ENCODE measurements around the gene NLRP3. TPM values are rescaled to one million over a fixed set of nuclear protein-coding genes. Genes with fewer than 3 reads are reported as not detected.

The NLRP3 gene
- total RNA-seq, 3 donors from 2014 or later = 0.66 to 7.8 (median 3.2) TPM

DNA sequence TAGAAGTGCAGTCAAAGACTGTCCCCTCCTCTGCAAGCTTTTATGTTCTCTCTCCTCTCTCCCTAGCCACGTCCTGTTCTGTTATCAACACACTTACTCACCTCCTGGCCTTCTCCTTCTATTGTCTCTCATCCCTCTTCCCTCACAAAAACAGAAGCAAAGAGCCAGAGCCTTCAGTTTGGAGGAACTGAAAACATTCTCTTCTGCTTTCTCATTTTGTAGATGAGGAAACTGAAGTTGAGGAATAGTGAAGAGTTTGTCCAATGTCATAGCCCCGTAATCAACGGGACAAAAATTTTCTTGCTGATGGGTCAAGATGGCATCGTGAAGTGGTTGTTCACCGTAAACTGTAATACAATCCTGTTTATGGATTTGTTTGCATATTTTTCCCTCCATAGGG is 1.9 kb downstream of the NLRP3 start:
- Histone ChIP-seq H3K9me3 (no peaks in the 10 kb centered on the region), H3K36me3 (no peaks in the 10 kb centered on the region), H3K27ac (no peak overlapping the region), H3K27me3 (no peaks in the 10 kb centered on the region), H3K4me1 (no peaks in the 10 kb centered on the region), H3K4me3 (peak overlapping the region in 1 of 3 donors; percentile 30)
- intact Hi-C loops (cut with DNase I; ENCODE audit: low total_unique reads) = no loop called here
- TF ChIP-seq, protein P1, sequence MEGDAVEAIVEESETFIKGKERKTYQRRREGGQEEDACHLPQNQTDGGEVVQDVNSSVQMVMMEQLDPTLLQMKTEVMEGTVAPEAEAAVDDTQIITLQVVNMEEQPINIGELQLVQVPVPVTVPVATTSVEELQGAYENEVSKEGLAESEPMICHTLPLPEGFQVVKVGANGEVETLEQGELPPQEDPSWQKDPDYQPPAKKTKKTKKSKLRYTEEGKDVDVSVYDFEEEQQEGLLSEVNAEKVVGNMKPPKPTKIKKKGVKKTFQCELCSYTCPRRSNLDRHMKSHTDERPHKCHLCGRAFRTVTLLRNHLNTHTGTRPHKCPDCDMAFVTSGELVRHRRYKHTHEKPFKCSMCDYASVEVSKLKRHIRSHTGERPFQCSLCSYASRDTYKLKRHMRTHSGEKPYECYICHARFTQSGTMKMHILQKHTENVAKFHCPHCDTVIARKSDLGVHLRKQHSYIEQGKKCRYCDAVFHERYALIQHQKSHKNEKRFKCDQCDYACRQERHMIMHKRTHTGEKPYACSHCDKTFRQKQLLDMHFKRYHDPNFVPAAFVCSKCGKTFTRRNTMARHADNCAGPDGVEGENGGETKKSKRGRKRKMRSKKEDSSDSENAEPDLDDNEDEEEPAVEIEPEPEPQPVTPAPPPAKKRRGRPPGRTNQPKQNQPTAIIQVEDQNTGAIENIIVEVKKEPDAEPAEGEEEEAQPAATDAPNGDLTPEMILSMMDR (IDR thresholded peaks at IDR 0.05) = no peak
- TF ChIP-seq POLR2AphosphoS5 (IDR thresholded peaks at IDR 0.05) (no peak), POLR2A (IDR thresholded peaks at IDR 0.05) (no peak)
- DNase-seq (ENCODE audit: low spot score in 2 of 2) = no peak

DNA sequence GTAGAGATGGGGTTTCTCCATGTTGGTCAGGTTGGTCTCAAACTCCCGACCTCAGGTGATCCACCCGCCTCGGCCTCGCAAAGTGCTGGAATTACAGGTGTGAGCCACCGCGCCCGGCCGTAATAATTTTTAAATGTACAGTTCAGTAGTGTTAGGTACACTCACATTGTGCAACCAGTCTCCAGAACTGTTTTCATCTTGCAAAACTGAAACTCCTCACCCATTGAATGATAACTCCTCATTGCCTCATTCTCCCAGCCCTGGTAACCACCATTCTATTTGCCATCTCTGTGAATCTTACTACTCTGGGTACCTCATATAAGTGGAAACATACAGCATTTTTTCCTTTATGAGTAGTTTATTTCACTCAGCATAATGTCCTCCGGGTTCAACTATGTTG is 3.4 kb downstream of the NLRP3 start:
- intact Hi-C loops (cut with DNase I; ENCODE audit: low total_unique reads) = no loop called here
- Histone ChIP-seq H3K36me3 (no peaks in the 10 kb centered on the region), H3K27ac (no peak overlapping the region), H3K4me1 (no peaks in the 10 kb centered on the region), H3K9me3 (no peaks in the 10 kb centered on the region), H3K27me3 (no peaks in the 10 kb centered on the region), H3K4me3 (no peak overlapping the region)
- no peak for DNase-seq (ENCODE audit: low spot score in 2 of 2)
- TF ChIP-seq POLR2AphosphoS5 (IDR thresholded peaks at IDR 0.05) = no peak
- TF ChIP-seq, protein P1 (IDR thresholded peaks at IDR 0.05) = no peak
- no peak for TF ChIP-seq POLR2A (IDR thresholded peaks at IDR 0.05)

DNA sequence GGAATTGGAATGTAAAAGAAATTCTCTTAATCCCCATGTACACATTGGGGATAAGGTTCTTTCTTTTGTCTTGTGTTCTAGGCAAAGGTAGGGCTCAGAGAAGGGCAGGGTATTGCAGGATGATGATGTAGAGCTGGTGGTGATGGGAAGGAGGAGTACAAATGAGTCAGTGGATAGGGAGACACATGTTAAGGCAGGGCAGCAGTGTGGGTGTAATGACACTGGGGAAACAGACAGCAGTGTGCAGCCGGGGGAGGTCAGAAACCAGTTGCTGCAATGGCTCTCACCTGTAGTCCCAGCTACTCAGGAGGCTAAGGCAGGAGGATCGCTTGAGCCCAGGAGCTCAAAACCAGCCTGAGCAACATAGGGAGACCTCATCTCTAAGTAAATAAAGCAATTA is 5.1 kb downstream of the NLRP3 start:
- intact Hi-C loops (cut with DNase I; ENCODE audit: low total_unique reads) = no loop called here

DNA sequence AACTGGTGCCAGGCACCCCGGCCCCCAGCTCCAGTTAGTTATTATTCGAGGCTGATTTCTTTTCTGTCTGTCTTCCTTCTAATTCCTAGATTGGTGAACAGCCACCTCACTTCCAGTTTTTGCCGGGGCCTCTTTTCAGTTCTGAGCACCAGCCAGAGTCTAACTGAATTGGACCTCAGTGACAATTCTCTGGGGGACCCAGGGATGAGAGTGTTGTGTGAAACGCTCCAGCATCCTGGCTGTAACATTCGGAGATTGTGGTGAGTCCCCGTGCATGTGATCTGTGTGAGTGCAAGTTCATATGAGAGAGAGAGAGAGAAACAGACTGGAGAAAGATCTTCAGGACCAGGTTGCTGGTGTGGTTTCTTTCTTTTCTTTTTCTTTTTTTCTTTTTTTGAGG is 13.5 kb downstream of the NLRP3 start:
- no peak for DNase-seq (ENCODE audit: low spot score in 2 of 2)

More for the DNA sequence above, 5.1 kb downstream of the NLRP3 start:
- Histone ChIP-seq H3K4me1 (no peaks in the 10 kb centered on the region), H3K36me3 (no peaks in the 10 kb centered on the region), H3K27ac (no peak overlapping the region), H3K27me3 (no peaks in the 10 kb centered on the region), H3K9me3 (no peaks in the 10 kb centered on the region), H3K4me3 (no peak overlapping the region)
- no peak for TF ChIP-seq POLR2A (IDR thresholded peaks at IDR 0.05)
- TF ChIP-seq POLR2AphosphoS5 (IDR thresholded peaks at IDR 0.05) = no peak
- TF ChIP-seq, protein P1 (IDR thresholded peaks at IDR 0.05) = no peak
- no peak for DNase-seq (ENCODE audit: low spot score in 2 of 2)

DNA sequence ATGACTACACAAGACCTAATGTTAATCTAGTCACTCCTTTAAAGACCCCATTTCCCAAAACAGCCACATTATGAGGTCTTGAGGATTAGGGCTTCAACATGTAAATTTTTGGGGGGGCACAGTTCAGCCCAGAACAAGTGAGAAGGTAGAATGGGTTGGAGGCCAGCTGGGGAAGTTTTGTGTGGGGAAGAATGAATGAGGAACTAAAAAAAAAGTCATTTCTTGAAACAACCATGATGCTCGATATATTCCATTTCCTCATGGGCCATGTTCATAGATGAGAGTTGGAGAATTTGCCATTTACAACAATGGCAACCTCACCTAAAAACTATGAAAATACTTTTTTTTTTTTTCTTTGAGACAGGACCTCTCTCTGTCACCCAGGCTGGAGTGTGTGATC is 14.5 kb downstream of the NLRP3 start:
- no peaks in the 10 kb centered on the region for H3K9me3 ChIP-seq
- H3K36me3 ChIP-seq = no peaks in the 10 kb centered on the region
- H3K27ac ChIP-seq = peak overlapping the region in 1 of 2 donors; percentile 43
- DNase-seq (ENCODE audit: low spot score in 2 of 2) = no peak
- H3K4me1 ChIP-seq = no peaks in the 10 kb centered on the region
- TF ChIP-seq POLR2AphosphoS5 (IDR thresholded peaks at IDR 0.05) = no peak
- intact Hi-C loops (cut with DNase I; ENCODE audit: low total_unique reads) = no loop called here
- no peaks in the 10 kb centered on the region for H3K27me3 ChIP-seq
- no peak overlapping the region for H3K4me3 ChIP-seq

More for the DNA sequence above, 13.5 kb downstream of the NLRP3 start:
- no peak for TF ChIP-seq POLR2AphosphoS5 (IDR thresholded peaks at IDR 0.05)
- no peak overlapping the region for H3K4me3 ChIP-seq
- H3K9me3 ChIP-seq = no peaks in the 10 kb centered on the region
- no peaks in the 10 kb centered on the region for H3K4me1 ChIP-seq
- peak overlapping the region in 1 of 2 donors; percentile 52 for H3K27ac ChIP-seq
- intact Hi-C loops (cut with DNase I; ENCODE audit: low total_unique reads) = no loop called here
- no peaks in the 10 kb centered on the region for H3K27me3 ChIP-seq
- no peaks in the 10 kb centered on the region for H3K36me3 ChIP-seq

DNA sequence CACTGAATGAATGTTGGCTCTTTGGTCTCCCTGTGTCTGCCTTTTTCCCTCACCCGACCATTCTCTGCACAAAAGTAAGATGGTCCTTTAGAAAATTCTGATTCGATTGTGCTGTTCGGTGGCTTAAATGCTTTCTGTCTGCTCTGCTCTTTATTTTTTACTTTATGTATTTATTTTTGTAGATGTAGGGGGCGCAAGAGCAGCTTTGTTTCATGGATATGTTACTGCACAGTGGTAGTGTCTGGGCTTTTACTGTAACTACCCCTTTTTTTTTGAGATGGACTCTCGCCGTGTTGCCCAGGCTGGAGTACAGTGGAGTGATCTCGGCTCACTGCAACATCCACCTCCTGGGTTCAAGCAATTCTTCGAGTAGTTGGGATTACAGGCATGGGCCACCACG is 15.7 kb downstream of the NLRP3 start:
- no peak for DNase-seq (ENCODE audit: low spot score in 2 of 2)
- TF ChIP-seq POLR2A (IDR thresholded peaks at IDR 0.05) (no peak), POLR2AphosphoS5 (IDR thresholded peaks at IDR 0.05) (no peak)
- TF ChIP-seq, protein P1 (IDR thresholded peaks at IDR 0.05) = no peak
- Histone ChIP-seq H3K27me3 (no peaks in the 10 kb centered on the region), H3K27ac (no peak overlapping the region), H3K4me3 (no peak overlapping the region), H3K4me1 (no peaks in the 10 kb centered on the region), H3K9me3 (no peaks in the 10 kb centered on the region), H3K36me3 (no peaks in the 10 kb centered on the region)
- intact Hi-C loops (cut with DNase I; ENCODE audit: low total_unique reads) = no loop called here
